Esophagus muscularis mucosa (tissue), 4 donors: ENCODE measurements around the gene RTBDN.

Source experiments
- CTCF ChIP-seq, 3 experiments: fragments of 200-600 bp in 2 of 3; fragments of 450-650 bp in 1 of 3; sonication (generic) in 2 of 3; IDR thresholded peaks; one replicate each; pipeline ENCODE4 v1.5.1; 2017 to 2019; ENCODE audit warnings: antibody characterized with exemption in 3 of 3, mild to moderate bottlenecking in 2 of 3, moderate library complexity in 1 of 3
- EP300 ChIP-seq: sonication (generic); formaldehyde crosslinking; IDR thresholded peaks from one replicate; pipeline ENCODE4 v1.6.1; 2017; ENCODE audit warnings: antibody characterized with exemption
- POLR2A ChIP-seq: fragments of 450-650 bp; IDR thresholded peaks from one replicate; pipeline ENCODE4 v1.6.1; 2017; ENCODE audit warnings: antibody characterized with exemption, moderate library complexity, mild to moderate bottlenecking, low read depth
- POLR2AphosphoS5 ChIP-seq, 2 donors: sonication (generic); formaldehyde crosslinking; IDR thresholded peaks; one replicate each; pipeline ENCODE4 v1.6.1; 2017; ENCODE audit warnings: antibody characterized with exemption in 2 of 2

- TF ChIP-seq POLR2AphosphoS5 (IDR thresholded peaks at IDR 0.05) (no peak), EP300 (no peak), CTCF (IDR thresholded peaks at IDR 0.05) (no peak), POLR2A (no peak)
Observed at GRCh38 chr19:12782174-12782423, 52.3 kb downstream of the RTBDN start.
